Measurements from ENCODE around the gene TMEM150C. TPM values are rescaled to one million over a fixed set of nuclear protein-coding genes. Genes with fewer than 3 reads are reported as not detected.

TMEM150C gene
- total RNA-seq, 1 donor, result 3.3 TPM

DNA sequence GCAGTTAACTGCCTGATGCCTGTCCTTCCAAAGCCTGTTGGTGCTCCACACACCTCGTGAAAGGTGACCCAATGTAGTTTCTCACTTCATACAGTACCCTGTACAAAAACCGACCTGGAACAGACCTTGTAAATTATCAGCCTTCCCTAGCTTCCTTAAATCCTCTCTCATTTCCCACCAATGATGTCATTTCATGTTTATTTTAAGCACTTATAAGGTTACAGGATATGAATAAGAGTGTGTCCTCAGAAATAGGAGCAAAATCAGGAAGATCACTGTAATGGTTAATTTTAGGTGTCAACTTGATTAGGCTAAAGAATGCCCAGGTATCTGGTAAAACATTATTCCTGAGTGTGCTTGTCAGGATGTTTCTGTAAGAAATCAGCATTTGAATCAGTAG, 44.7 kb downstream of the TMEM150C start:
- H3K79me2 ChIP-seq (ENCODE audit: insufficient read depth, low read length), result no peaks in the 10 kb centered on the region
- no peaks in the 10 kb centered on the region for H4K20me1 ChIP-seq (ENCODE audit: insufficient read depth, low read length)
- H3K9me3 ChIP-seq (ENCODE audit: low read depth, low read length), result no peaks in the 10 kb centered on the region
- H3K4me1 ChIP-seq (ENCODE audit: insufficient read depth, low read length), result peaks cover 32% of the 10 kb centered on the region
- no peak overlapping the region for H3K27ac ChIP-seq (ENCODE audit: low read depth, low read length)
- peak overlapping the region; percentile 24 for H3K4me2 ChIP-seq (ENCODE audit: insufficient read depth, low read length)
- no peaks in the 10 kb centered on the region for H3K36me3 ChIP-seq (ENCODE audit: insufficient read depth, low read length)
- H2AFZ ChIP-seq (ENCODE audit: low read length), result no peak overlapping the region
- H3K4me3 ChIP-seq (ENCODE audit: insufficient read depth, low read length), result no peak overlapping the region
- DNase-seq (ENCODE audit: insufficient read length, low spot score, missing footprints), result no peak
- TF ChIP-seq, protein P1, sequence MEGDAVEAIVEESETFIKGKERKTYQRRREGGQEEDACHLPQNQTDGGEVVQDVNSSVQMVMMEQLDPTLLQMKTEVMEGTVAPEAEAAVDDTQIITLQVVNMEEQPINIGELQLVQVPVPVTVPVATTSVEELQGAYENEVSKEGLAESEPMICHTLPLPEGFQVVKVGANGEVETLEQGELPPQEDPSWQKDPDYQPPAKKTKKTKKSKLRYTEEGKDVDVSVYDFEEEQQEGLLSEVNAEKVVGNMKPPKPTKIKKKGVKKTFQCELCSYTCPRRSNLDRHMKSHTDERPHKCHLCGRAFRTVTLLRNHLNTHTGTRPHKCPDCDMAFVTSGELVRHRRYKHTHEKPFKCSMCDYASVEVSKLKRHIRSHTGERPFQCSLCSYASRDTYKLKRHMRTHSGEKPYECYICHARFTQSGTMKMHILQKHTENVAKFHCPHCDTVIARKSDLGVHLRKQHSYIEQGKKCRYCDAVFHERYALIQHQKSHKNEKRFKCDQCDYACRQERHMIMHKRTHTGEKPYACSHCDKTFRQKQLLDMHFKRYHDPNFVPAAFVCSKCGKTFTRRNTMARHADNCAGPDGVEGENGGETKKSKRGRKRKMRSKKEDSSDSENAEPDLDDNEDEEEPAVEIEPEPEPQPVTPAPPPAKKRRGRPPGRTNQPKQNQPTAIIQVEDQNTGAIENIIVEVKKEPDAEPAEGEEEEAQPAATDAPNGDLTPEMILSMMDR (IDR thresholded peaks at IDR 0.05; ENCODE audit: extremely low read depth, low read depth, low read length), result no peak
- H3K27me3 ChIP-seq (ENCODE audit: insufficient read depth, low read length), result no peaks in the 10 kb centered on the region

DNA sequence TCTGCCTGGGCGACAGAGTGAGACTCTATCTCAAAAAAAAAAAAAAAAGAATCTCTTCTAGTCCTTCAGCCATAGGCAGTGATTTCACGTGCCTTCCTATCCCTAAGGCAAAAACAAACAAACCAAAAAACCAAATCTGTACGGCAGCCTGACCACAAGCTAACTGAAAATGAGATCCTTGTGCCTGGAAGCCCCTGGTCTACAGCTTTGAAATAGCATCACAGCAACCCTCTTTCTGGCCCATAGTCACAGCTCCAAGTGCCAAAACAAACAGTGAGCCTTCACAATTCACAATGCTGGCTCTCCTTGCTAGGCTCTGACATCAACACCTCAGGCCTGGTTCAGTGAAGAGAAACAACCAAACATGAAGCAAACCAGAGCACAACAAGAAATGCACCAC, 46.1 kb downstream of the TMEM150C start:
- no peaks in the 10 kb centered on the region for H3K27me3 ChIP-seq (ENCODE audit: insufficient read depth, low read length)
- H4K20me1 ChIP-seq (ENCODE audit: insufficient read depth, low read length), result no peaks in the 10 kb centered on the region
- peak overlapping the region; percentile 14 for H3K27ac ChIP-seq (ENCODE audit: low read depth, low read length)
- no peak overlapping the region for H3K4me3 ChIP-seq (ENCODE audit: insufficient read depth, low read length)
- H3K36me3 ChIP-seq (ENCODE audit: insufficient read depth, low read length), result no peaks in the 10 kb centered on the region
- TF ChIP-seq, protein P1 (IDR thresholded peaks at IDR 0.05; ENCODE audit: extremely low read depth, low read depth, low read length), result no peak
- no peaks in the 10 kb centered on the region for H3K9me3 ChIP-seq (ENCODE audit: low read depth, low read length)
- peak; percentile 53 for DNase-seq (ENCODE audit: insufficient read length, low spot score, missing footprints)
- H3K4me1 ChIP-seq (ENCODE audit: insufficient read depth, low read length), result peaks cover 32% of the 10 kb centered on the region
- no peaks in the 10 kb centered on the region for H3K79me2 ChIP-seq (ENCODE audit: insufficient read depth, low read length)
- peak overlapping the region; percentile 52 for H3K4me2 ChIP-seq (ENCODE audit: insufficient read depth, low read length)
- peak overlapping the region; percentile 0 for H2AFZ ChIP-seq (ENCODE audit: low read length)

DNA sequence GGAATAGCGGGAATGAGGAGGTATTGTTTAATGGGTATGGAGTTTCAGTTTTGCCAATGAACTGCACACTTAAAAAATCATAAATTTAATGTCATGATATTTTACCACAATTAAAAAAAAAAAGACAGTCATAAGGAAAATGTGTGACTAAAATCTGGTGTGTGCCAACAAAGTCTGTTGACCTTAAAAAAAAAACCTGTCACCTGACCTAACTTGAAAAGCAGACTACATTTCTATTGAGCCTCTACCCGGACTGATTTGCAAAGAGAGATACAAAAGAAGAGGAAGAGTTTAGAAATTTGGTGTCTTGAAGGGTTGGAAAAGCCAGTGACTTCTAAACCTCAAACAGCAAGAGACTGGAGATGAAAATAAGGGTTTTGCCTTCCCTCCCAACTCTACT, 48.4 kb downstream of the TMEM150C start:
- peaks cover 5% of the 10 kb centered on the region for H3K27me3 ChIP-seq (ENCODE audit: insufficient read depth, low read length)
- H3K4me1 ChIP-seq (ENCODE audit: insufficient read depth, low read length), result peaks cover 23% of the 10 kb centered on the region
- H3K79me2 ChIP-seq (ENCODE audit: insufficient read depth, low read length), result no peaks in the 10 kb centered on the region
- no peak overlapping the region for H2AFZ ChIP-seq (ENCODE audit: low read length)
- no peaks in the 10 kb centered on the region for H3K9me3 ChIP-seq (ENCODE audit: low read depth, low read length)
- H3K4me3 ChIP-seq (ENCODE audit: insufficient read depth, low read length), result no peak overlapping the region
- no peak overlapping the region for H3K4me2 ChIP-seq (ENCODE audit: insufficient read depth, low read length)
- no peaks in the 10 kb centered on the region for H3K36me3 ChIP-seq (ENCODE audit: insufficient read depth, low read length)
- H4K20me1 ChIP-seq (ENCODE audit: insufficient read depth, low read length), result no peaks in the 10 kb centered on the region
- TF ChIP-seq, protein P1 (IDR thresholded peaks at IDR 0.05; ENCODE audit: extremely low read depth, low read depth, low read length), result no peak
- no peak overlapping the region for H3K27ac ChIP-seq (ENCODE audit: low read depth, low read length)
- DNase-seq (ENCODE audit: insufficient read length, low spot score, missing footprints), result no peak

DNA sequence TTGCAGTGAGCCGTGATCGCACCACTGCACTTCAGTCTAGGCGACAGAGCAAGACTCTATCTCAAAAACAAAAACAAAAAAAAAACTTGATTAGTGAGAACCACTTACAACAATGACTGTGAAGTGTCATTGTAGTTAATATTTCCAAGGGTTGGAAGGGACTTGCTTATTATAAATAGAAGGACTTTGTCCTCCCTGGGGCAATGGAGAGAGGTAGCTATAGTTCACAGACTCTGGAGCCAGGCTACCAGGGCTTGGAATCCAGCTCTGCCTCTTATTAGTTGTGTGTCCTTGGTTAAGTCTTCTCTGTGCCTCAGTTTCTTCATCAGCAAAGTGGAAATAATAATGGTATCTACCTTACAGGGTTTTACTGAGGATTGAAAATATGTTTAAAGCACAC, 51.6 kb downstream of the TMEM150C start:
- Histone ChIP-seq H4K20me1 (ENCODE audit: insufficient read depth, low read length) (no peaks in the 10 kb centered on the region), H3K4me2 (ENCODE audit: insufficient read depth, low read length) (no peak overlapping the region), H3K79me2 (ENCODE audit: insufficient read depth, low read length) (no peaks in the 10 kb centered on the region), H3K9me3 (ENCODE audit: low read depth, low read length) (no peaks in the 10 kb centered on the region), H3K27ac (ENCODE audit: low read depth, low read length) (no peak overlapping the region), H2AFZ (ENCODE audit: low read length) (no peak overlapping the region), H3K4me1 (ENCODE audit: insufficient read depth, low read length) (peaks cover 3% of the 10 kb centered on the region), H3K4me3 (ENCODE audit: insufficient read depth, low read length) (no peak overlapping the region), H3K36me3 (ENCODE audit: insufficient read depth, low read length) (no peaks in the 10 kb centered on the region), H3K27me3 (ENCODE audit: insufficient read depth, low read length) (peaks cover 5% of the 10 kb centered on the region)
- TF ChIP-seq, protein P1 (IDR thresholded peaks at IDR 0.05; ENCODE audit: extremely low read depth, low read depth, low read length), result no peak
- no peak for DNase-seq (ENCODE audit: insufficient read length, low spot score, missing footprints)

Data from osteoblast (primary cell).